Measurements from ENCODE around the gene TSPAN7.
A peak's percentile ranks its signal among the peaks of the same experiment; 100 is the strongest.

TSPAN7 gene

GRCh38 chrX:38649221-38649620, 87.9 kb downstream of the TSPAN7 start:
- no peak for DNase-seq

- no peak for DNase-seq
These were observed 88.6 kb downstream of the TSPAN7 start for GRCh38 chrX:38649674-38650647.

- DNase-seq = no peak
These were observed 90.6 kb downstream of the TSPAN7 start for GRCh38 chrX:38651625-38652601.

GRCh38 chrX:38652934-38653442, 91.6 kb downstream of the TSPAN7 start:
- DNase-seq = no peak

- peak; percentile 25 for DNase-seq
These were observed 93.0 kb downstream of the TSPAN7 start for GRCh38 chrX:38654302-38654701.

- no peak for DNase-seq
These were observed 95.1 kb downstream of the TSPAN7 start for GRCh38 chrX:38656350-38656915.

- DNase-seq = no peak
These were observed 96.2 kb downstream of the TSPAN7 start for GRCh38 chrX:38657562-38657961.

GRCh38 chrX:38660395-38661102, 99.2 kb downstream of the TSPAN7 start:
- DNase-seq = no peak

GRCh38 chrX:38661103-38661441, 99.7 kb downstream of the TSPAN7 start:
- DNase-seq = no peak

GRCh38 chrX:38661561-38661960, 100.2 kb downstream of the TSPAN7 start:
- no peak for DNase-seq

- DNase-seq = no peak
These were observed 101.3 kb downstream of the TSPAN7 start for GRCh38 chrX:38662640-38663039.

GRCh38 chrX:38664285-38664684, 102.9 kb downstream of the TSPAN7 start:
- peak; percentile 38 for DNase-seq

GRCh38 chrX:38666909-38667308, 105.6 kb downstream of the TSPAN7 start:
- DNase-seq = no peak

- DNase-seq = no peak
These were observed 107.4 kb downstream of the TSPAN7 start for GRCh38 chrX:38668771-38669170.

- DNase-seq = no peak
These were observed 108.1 kb downstream of the TSPAN7 start for GRCh38 chrX:38669428-38669827.

GRCh38 chrX:38672646-38673045, 111.3 kb downstream of the TSPAN7 start:
- no peak for DNase-seq

GRCh38 chrX:38675856-38676255, 114.5 kb downstream of the TSPAN7 start:
- no peak for DNase-seq

GRCh38 chrX:38678183-38678582, 116.8 kb downstream of the TSPAN7 start:
- no peak for DNase-seq

GRCh38 chrX:38678821-38679220, 117.5 kb downstream of the TSPAN7 start:
- DNase-seq = no peak

- DNase-seq = no peak
These were observed 118.4 kb downstream of the TSPAN7 start for GRCh38 chrX:38679695-38680094.

- no peak for DNase-seq
These were observed 120.8 kb downstream of the TSPAN7 start for GRCh38 chrX:38682095-38682494.

- no peak for DNase-seq
These were observed 131.6 kb downstream of the TSPAN7 start for GRCh38 chrX:38692961-38693360.
